ENCODE measurements around the gene POU2F2. TPM values are rescaled to one million over a fixed set of nuclear protein-coding genes. Genes with fewer than 3 reads are reported as not detected.

POU2F2 gene
- total and polyA plus RNA-seq, 12 donors = 0.72 to 17.2 (median 3.1) TPM

GRCh38 chr19:42099336-42099925 is 32.8 kb downstream of the POU2F2 start:
- no peaks in the 10 kb centered on the region for H3K9me3 ChIP-seq (replicated peaks in 1 of 3)

GRCh38 chr19:42098781-42099180 is 33.5 kb downstream of the POU2F2 start:
- H3K4me3 ChIP-seq = no peak overlapping the region
- 78 to 90% (median 89%) methylated on average over 6 of the region's 6 CpGs for WGBS, 4 donors
- intact Hi-C loops (cut with DNase I) = no loop called here
- H3K9me3 ChIP-seq (replicated peaks in 1 of 3) = no peaks in the 10 kb centered on the region
- peaks cover 4% of the 10 kb centered on the region for H3K27me3 ChIP-seq
- no peaks in the 10 kb centered on the region for H3K4me1 ChIP-seq (replicated peaks in 1 of 2)
- DNase-seq = no peak
- TF ChIP-seq CTCF (IDR thresholded peaks at IDR 0.05) = no peak
- TF ChIP-seq POLR2A (IDR thresholded peaks at IDR 0.05) = no peak
- no peak overlapping the region for H3K27ac ChIP-seq
- H3K36me3 ChIP-seq (replicated peaks in 1 of 2) = no peaks in the 10 kb centered on the region

More at GRCh38 chr19:42099336-42099925, 32.8 kb downstream of the POU2F2 start:
- no peaks in the 10 kb centered on the region for H3K36me3 ChIP-seq (replicated peaks in 1 of 2)
- intact Hi-C loops (cut with DNase I) = no loop called here
- TF ChIP-seq CTCF (IDR thresholded peaks at IDR 0.05) (no peak), POLR2A (IDR thresholded peaks at IDR 0.05) (no peak)
- DNase-seq = no peak
- no peaks in the 10 kb centered on the region for H3K4me1 ChIP-seq (replicated peaks in 1 of 2)
- no peak overlapping the region for H3K4me3 ChIP-seq
- no peak overlapping the region for H3K27ac ChIP-seq
- WGBS, 4 donors = 73 to 88% (median 79%) methylated on average over 5 to 6 of the region's 6 CpGs
- peaks cover 4% of the 10 kb centered on the region for H3K27me3 ChIP-seq

DNA sequence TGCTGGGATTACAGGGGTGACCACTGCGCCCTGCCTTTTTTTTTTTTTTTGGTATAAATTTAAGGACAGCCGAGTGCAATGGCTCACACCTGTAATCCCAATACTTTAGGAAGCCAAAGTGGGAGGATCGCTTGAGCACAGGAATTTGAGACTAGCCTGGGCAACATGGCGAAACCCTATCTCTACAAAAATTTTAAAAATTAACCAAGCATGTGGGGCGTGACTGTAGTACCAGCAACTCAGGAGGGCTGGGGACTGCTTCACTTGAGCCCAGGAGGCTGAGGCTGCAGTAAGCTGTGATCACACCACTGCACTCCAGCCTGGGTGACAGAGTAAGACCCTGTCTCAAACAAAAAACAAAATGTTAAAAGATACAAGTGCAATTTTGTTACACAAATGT is 34.8 kb downstream of the POU2F2 start:
- no peak overlapping the region for H3K27ac ChIP-seq
- TF ChIP-seq CTCF (IDR thresholded peaks at IDR 0.05) (no peak), POLR2A (IDR thresholded peaks at IDR 0.05) (no peak)
- no peak overlapping the region for H3K4me3 ChIP-seq
- no peaks in the 10 kb centered on the region for H3K9me3 ChIP-seq (replicated peaks in 1 of 3)
- 72 to 92% (median 81%) methylated on average over 5 of the region's 5 CpGs for WGBS, 4 donors
- no peak for DNase-seq
- H3K36me3 ChIP-seq (replicated peaks in 1 of 2) = no peaks in the 10 kb centered on the region
- H3K27me3 ChIP-seq = peaks cover 4% of the 10 kb centered on the region
- no peaks in the 10 kb centered on the region for H3K4me1 ChIP-seq (replicated peaks in 1 of 2)
- intact Hi-C loops (cut with DNase I) = no loop called here

DNA sequence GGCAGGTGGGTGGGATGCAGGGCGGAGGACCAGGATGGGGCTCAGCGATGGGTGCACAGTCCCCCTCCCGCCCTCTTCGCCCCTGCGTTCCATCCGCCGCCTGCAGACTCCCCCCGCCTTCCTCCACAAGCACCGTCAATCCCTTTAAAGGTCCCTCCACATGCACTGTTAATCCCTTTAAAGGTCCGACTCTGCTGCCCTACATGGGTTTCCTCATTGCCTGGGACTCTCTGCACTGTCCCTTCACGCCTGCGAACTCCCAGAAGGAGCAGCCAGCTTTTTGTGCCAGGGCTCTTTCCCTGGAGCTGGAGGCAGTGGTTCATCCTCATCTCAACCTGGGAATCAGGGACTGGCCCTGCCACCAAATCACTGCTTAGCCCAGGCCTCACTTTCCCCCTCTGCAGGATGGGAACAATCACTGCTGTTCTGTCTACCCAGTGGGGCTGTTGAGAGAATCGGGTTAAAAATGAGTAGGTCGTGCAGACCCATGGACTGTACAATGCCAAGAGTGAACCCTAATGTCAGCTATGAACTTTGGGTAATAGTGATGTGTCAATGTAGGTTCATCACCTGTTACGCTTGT is 35.9 kb downstream of the POU2F2 start:
- no peaks in the 10 kb centered on the region for H3K36me3 ChIP-seq (replicated peaks in 1 of 2)
- no peaks in the 10 kb centered on the region for H3K4me1 ChIP-seq (replicated peaks in 1 of 2)
- H3K27ac ChIP-seq = no peak overlapping the region
- TF ChIP-seq CTCF (IDR thresholded peaks at IDR 0.05) = no peak
- no peak for TF ChIP-seq POLR2A (IDR thresholded peaks at IDR 0.05)
- intact Hi-C loops (cut with DNase I) = no loop called here
- WGBS, 4 donors = 34 to 52% (median 45%) methylated on average over 11 to 15 of the region's 15 CpGs
- no peaks in the 10 kb centered on the region for H3K9me3 ChIP-seq (replicated peaks in 1 of 3)
- H3K27me3 ChIP-seq = peaks cover 4% of the 10 kb centered on the region
- DNase-seq = no peak
- no peak overlapping the region for H3K4me3 ChIP-seq

All from adrenal gland (tissue), 12 donors.